Left ventricle myocardium inferior (tissue), 1 donor: ENCODE data around the gene NDRG4. TPM values are rescaled to one million over a fixed set of nuclear protein-coding genes. Genes with fewer than 3 reads are reported as not detected.
A peak's percentile ranks its signal among the peaks of the same experiment; 100 is the strongest.

Source experiments
- DNase-seq: peaks from one replicate; pipeline ENCODE4 v3.0.0-alpha.2; 2020
- H3K27ac ChIP-seq: fragments of 200-600 bp; replicated peaks from 2 replicates; pipeline ENCODE4 v1.8.0; 2021
- H3K27me3 ChIP-seq: fragments of 200-600 bp; 2 replicates; pipeline ENCODE4 v1.8.0; 2021; ENCODE audit warnings: low read depth
- H3K36me3 ChIP-seq: fragments of 200-600 bp; 2 replicates; pipeline ENCODE4 v1.8.0; 2021
- H3K4me1 ChIP-seq: fragments of 200-600 bp; 2 replicates; pipeline ENCODE4 v1.8.0; 2021
- H3K4me3 ChIP-seq: fragments of 200-600 bp; 2 replicates; pipeline ENCODE4 v1.8.0; 2021; ENCODE audit warnings: mild to moderate bottlenecking, moderate library complexity
- H3K9me3 ChIP-seq: fragments of 200-600 bp; replicated peaks from 2 replicates; pipeline ENCODE4 v1.8.0; 2021
- intact Hi-C: fragments of 100-400 bp; cut with micrococcal nuclease; formaldehyde crosslinking; loops from one replicate; pipeline ENCODE4 v1.11.0; 2022
- total RNA-seq: library from RNA; stranded (reverse); fragmentation: NEBNext Ultra II Directional; extraction: Animal tissue kit (Norgen Biotek cat#: 25700); gene quantifications from one replicate; pipeline ENCODE4 v1.2.1, GENCODE V29; 2021
- TF ChIP-seq, protein P1 (sequence below): fragments of 200-600 bp; IDR thresholded peaks from 2 replicates; pipeline ENCODE4 v1.8.0; 2021; ENCODE audit warnings: antibody characterized with exemption, mild to moderate bottlenecking, borderline replicate concordance
- donor health status: DM: no; HTN: yes; CAD: no; lungs with severe emphysema.

The NDRG4 gene
- total RNA-seq, 1 donor from 2014 or later: 763 TPM

DNA sequence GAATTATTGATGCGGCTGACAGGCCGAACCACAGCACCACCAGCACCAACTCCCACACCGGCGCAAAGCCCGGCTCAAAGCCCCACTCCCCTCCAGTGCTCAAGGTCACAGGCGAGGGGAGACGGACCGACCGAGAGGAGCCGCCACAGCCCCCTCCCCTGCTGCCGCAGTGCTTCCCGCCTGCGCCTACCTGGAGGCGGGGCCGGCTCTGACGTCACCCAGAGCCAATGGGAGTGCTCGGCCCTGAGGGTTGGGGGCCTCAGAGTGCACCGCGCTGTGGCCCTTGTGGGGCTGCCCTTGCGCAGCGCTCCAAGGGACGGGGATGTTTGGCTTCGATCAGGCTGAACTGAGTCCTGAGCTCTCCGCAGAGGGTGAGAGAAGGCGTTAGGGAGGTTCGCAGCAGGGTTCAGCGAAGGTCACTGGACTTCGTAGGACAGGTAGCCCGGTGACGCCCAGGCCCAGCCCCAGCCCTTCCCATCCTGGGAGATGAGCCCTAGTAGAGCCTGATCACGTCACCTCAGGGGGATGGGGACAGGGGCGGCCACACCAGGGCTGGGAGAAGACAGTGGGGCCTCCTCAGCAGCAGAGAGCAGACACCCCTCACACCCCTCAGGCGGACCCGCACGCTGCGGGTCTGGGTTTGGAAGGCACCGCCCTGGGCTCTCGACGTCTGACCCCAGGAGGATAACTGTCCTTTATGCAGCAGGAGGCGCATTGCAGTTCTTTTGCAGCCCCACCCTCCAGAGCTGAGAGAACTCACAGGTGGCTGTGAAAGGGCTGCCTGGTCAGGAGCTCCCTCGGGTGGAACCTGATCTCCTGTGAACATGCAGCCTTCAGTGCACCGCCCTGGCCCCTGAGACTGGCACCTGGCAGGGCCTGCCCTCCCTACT, 1.5 kb downstream of the NDRG4 start:
- H3K36me3 ChIP-seq: peaks cover 19% of the 10 kb centered on the region
- peaks cover 11% of the 10 kb centered on the region for H3K27me3 ChIP-seq
- peak overlapping the region; percentile 25 for H3K4me3 ChIP-seq
- TF ChIP-seq, protein P1, sequence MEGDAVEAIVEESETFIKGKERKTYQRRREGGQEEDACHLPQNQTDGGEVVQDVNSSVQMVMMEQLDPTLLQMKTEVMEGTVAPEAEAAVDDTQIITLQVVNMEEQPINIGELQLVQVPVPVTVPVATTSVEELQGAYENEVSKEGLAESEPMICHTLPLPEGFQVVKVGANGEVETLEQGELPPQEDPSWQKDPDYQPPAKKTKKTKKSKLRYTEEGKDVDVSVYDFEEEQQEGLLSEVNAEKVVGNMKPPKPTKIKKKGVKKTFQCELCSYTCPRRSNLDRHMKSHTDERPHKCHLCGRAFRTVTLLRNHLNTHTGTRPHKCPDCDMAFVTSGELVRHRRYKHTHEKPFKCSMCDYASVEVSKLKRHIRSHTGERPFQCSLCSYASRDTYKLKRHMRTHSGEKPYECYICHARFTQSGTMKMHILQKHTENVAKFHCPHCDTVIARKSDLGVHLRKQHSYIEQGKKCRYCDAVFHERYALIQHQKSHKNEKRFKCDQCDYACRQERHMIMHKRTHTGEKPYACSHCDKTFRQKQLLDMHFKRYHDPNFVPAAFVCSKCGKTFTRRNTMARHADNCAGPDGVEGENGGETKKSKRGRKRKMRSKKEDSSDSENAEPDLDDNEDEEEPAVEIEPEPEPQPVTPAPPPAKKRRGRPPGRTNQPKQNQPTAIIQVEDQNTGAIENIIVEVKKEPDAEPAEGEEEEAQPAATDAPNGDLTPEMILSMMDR: no peak
- peak overlapping the region; percentile 83 for H3K27ac ChIP-seq
- DNase-seq: no peak
- intact Hi-C loops: no loop called here
- peaks cover 46% of the 10 kb centered on the region for H3K4me1 ChIP-seq
- no peaks in the 10 kb centered on the region for H3K9me3 ChIP-seq

GRCh38 chr16:58502217-58502921, 2.4 kb downstream of the NDRG4 start:
- TF ChIP-seq, protein P1: no peak

DNA sequence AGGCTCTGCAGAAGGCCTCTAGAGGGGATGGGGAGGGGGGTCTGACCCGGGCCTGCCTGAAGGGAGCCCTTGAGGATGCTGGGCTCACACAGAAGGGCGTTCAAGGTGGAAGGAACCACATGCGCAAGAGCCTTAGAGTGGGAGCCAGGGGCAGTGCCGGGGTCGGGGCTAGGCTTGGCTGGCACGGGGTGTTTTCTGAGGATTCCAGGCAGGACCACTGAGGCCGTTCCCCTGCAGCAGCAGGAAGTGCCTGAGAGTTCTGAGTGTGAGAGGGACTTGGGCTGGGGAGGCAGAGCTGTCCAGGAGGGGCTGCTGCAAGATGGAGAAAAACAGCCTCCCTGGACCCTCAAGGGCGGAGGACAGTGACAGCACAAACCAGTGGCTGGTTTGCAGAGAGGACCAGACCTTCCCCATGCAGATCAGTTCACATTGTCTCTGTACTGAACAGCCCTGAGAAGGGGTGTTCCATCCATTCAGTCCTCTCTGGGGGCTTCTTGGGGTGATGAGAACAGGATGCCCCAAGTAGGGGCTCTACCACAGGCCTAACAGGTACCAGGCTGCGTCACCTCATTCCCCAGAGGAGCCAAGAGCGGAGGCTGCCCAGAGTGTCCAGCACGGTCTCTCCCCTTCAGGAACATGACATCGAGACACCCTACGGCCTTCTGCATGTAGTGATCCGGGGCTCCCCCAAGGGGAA, 3.4 kb downstream of the NDRG4 start:
- intact Hi-C loops: no loop called here
- TF ChIP-seq, protein P1: no peak
- peak overlapping the region; percentile 83 for H3K27ac ChIP-seq
- no peaks in the 10 kb centered on the region for H3K9me3 ChIP-seq
- H3K4me3 ChIP-seq: no peak overlapping the region
- DNase-seq: no peak
- H3K36me3 ChIP-seq: peaks cover 36% of the 10 kb centered on the region
- peaks cover 11% of the 10 kb centered on the region for H3K27me3 ChIP-seq
- peaks cover 32% of the 10 kb centered on the region for H3K4me1 ChIP-seq

More at GRCh38 chr16:58502217-58502921, 2.4 kb downstream of the NDRG4 start:
- Histone ChIP-seq H3K9me3 (no peaks in the 10 kb centered on the region), H3K4me1 (peaks cover 37% of the 10 kb centered on the region), H3K27me3 (peaks cover 11% of the 10 kb centered on the region), H3K4me3 (no peak overlapping the region), H3K27ac (peak overlapping the region; percentile 83), H3K36me3 (peaks cover 27% of the 10 kb centered on the region)
- intact Hi-C loops: no loop called here
- DNase-seq: no peak

GRCh38 chr16:58503863-58504688, 4.1 kb downstream of the NDRG4 start:
- no peak for DNase-seq
- intact Hi-C loops: no loop called here
- no peak overlapping the region for H3K4me3 ChIP-seq
- peaks cover 11% of the 10 kb centered on the region for H3K27me3 ChIP-seq
- peaks cover 28% of the 10 kb centered on the region for H3K4me1 ChIP-seq
- no peak overlapping the region for H3K27ac ChIP-seq
- H3K9me3 ChIP-seq: no peaks in the 10 kb centered on the region
- H3K36me3 ChIP-seq: peaks cover 44% of the 10 kb centered on the region
- TF ChIP-seq, protein P1: no peak
